ENCODE results near the gene SERPINA4. TPM values are rescaled to one million over a fixed set of nuclear protein-coding genes. Genes with fewer than 3 reads are reported as not detected.

The SERPINA4 gene
- total and polyA plus RNA-seq, 2 of the 13 experiments (the other 11 are each of a cell fraction or from before 2014, with no cell fraction given), result 39.1 to 57.8 TPM

- TF ChIP-seq NR2F6 (IDR thresholded peaks at IDR 0.05) (no peak), NR2F6 (CRISPR knock-in tag; IDR thresholded peaks at IDR 0.05) (peak; percentile 15; the same call in 1 of the 2 replicates), EP300 (IDR thresholded peaks at IDR 0.05; ENCODE audit: low read depth in 2 of 2, low read length in 2 of 2) (0 out of 4 replicates have a peak, but pooled peaks of 1 of the 2 experiments have one; percentile 9), EP300 (CRISPR knock-in tag; IDR thresholded peaks at IDR 0.05; ENCODE audit: borderline replicate concordance) (no peak), ARNT2 (CRISPR knock-in tag; IDR thresholded peaks at IDR 0.05; ENCODE audit: low read depth) (0 out of 2 replicates have a peak, but pooled peaks have one; percentile 22), SOX13 (IDR thresholded peaks at IDR 0.05) (no peak), SOX13 (CRISPR knock-in tag; conservative IDR thresholded peaks at IDR 0.05 in 1 of 2, IDR thresholded peaks at IDR 0.05 in 1 of 2) (peak in 1 of 2 experiments; percentile 23; a peak in 1 of 4 replicates), GATAD1 (CRISPR knock-in tag; IDR thresholded peaks at IDR 0.05) (0 out of 2 replicates have a peak, but pooled peaks have one; percentile 19)
- TF ChIP-seq, protein P1, sequence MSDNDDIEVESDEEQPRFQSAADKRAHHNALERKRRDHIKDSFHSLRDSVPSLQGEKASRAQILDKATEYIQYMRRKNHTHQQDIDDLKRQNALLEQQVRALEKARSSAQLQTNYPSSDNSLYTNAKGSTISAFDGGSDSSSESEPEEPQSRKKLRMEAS (IDR thresholded peaks at IDR 0.05), result peak; percentile 50
Measured at GRCh38 chr14:94582851-94583250, 21.6 kb downstream of the SERPINA4 start (continued).

DNA sequence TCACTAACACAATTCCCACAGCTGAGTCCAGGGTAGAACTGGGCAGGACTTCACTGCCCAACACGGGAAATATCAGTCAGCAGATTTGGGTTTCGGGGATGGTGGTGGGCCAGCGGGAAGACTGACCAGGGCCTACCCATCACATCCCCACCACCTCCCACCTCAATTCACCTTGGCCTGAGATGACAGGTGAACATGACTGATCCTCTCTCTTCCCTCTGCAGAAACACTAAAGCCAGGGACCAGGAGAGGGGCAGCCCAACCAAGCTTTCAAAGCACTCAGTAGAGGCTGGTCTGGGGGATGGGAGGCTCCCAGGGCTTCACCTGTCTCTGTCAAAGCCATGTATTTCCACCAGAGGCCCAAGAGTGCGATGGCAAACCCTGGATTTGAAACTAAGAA, 22.3 kb downstream of the SERPINA4 start:
- POLR2A ChIA-PET, result interaction anchor here (0.9 to 5.9 kb wide), 12 partner anchors 9 to 195 kb away, joined by 3 to 169 read pairs (median 14); partner anchors contain the start of genes SERPINA1, SERPINA3 and SERPINA4
- DNase-seq (ENCODE audit: low spot score) (no peak), ATAC-seq (no peak), FAIRE-seq (no peak)
- peaks cover 65% of the 10 kb centered on the region for H3K79me2 ChIP-seq (ENCODE audit: insufficient read depth, low read length)
- no peak overlapping the region for H2AFZ ChIP-seq (ENCODE audit: low read length)
- intact Hi-C loops (cut with micrococcal nuclease; ENCODE audit: unreplicated experiment), result loop anchor here (5.0 kb wide), 1 partner anchor 34 kb away; no protein-coding TSS in a partner anchor
- CTCF ChIA-PET (ENCODE audit: low intra/inter-chr PET ratio, low total read pairs), result no interaction called here
- TF ChIP-seq EED (CRISPR knock-in tag; IDR thresholded peaks at IDR 0.05) (0 out of 2 replicates have a peak, but pooled peaks have one; percentile 30), ZNF549 (CRISPR knock-in tag; IDR thresholded peaks at IDR 0.05) (no peak), ARID2 (CRISPR knock-in tag; IDR thresholded peaks at IDR 0.05; ENCODE audit: borderline replicate concordance) (no peak), ZBTB4 (CRISPR knock-in tag; IDR thresholded peaks at IDR 0.05; ENCODE audit: borderline replicate concordance) (0 out of 2 replicates have a peak, but pooled peaks have one; percentile 24), ZFP82 (CRISPR knock-in tag; IDR thresholded peaks at IDR 0.05; ENCODE audit: borderline replicate concordance) (0 out of 2 replicates have a peak, but pooled peaks have one; percentile 58), ZNF598 (CRISPR knock-in tag; IDR thresholded peaks at IDR 0.05; ENCODE audit: borderline replicate concordance) (no peak), RBFOX2 (IDR thresholded peaks at IDR 0.05; ENCODE audit: low read depth, low read length) (0 out of 2 replicates have a peak, but pooled peaks have one; percentile 19), NRL (CRISPR knock-in tag; IDR thresholded peaks at IDR 0.05; ENCODE audit: borderline replicate concordance) (0 out of 2 replicates have a peak, but pooled peaks have one; percentile 33), ZNF616 (CRISPR knock-in tag; IDR thresholded peaks at IDR 0.05; ENCODE audit: low read depth) (peak; percentile 95)
- H3K36me3 ChIP-seq (replicated peaks in 1 of 2; ENCODE audit: control insufficient read depth in 1 of 2, insufficient read depth in 2 of 2, low read length in 2 of 2), result peaks cover 21 to 46% of the 10 kb centered on the region in 2 experiments
- no peaks in the 10 kb centered on the region; the same call in 1 of the 2 replicates for H4K20me1 ChIP-seq (ENCODE audit: insufficient read depth, low read length)
- H3K4me1 ChIP-seq (ENCODE audit: insufficient read depth, low read length), result peaks cover 84% of the 10 kb centered on the region
- H3K27ac ChIP-seq (ENCODE audit: extremely low read length, insufficient read depth, low read length), result peak overlapping the region; percentile 88
- no peaks in the 10 kb centered on the region for H3K9me3 ChIP-seq (ENCODE audit: low read length)
- H3K4me2 ChIP-seq (ENCODE audit: low read depth, low read length), result peak overlapping the region; percentile 97
- peak overlapping the region; percentile 8 to 88 (median 75); a peak in 5 of 6 replicates for H3K4me3 ChIP-seq (replicated peaks in 1 of 3; ENCODE audit: insufficient read depth in 1 of 3, low read depth in 2 of 3, low read length in 3 of 3)
- no TSS peak for BruUV-seq (replicated peaks)
- 100% methylated on average over 3 of the region's 4 CpGs for WGBS (ENCODE audit: low lambda C conversion rate)
- no peaks in the 10 kb centered on the region; a peak in 1 of 5 replicates for H3K27me3 ChIP-seq (ENCODE audit: control insufficient read depth in 1 of 2, insufficient read depth in 2 of 2, low read length in 2 of 2)
- in situ Hi-C loops (cut with HindIII; ENCODE audit: extremely low pct_ligation_motif_present, low pct_unique_long_range_greater_than_20kb), result no loop called here
- H3K9ac ChIP-seq (ENCODE audit: insufficient read depth, low read depth, low read length), result peak overlapping the region; percentile 85

Data from HepG2 (cell line).